CD4-positive, alpha-beta memory T cell (primary cell): Measurements from ENCODE around the gene FGD4. TPM values are rescaled to one million over a fixed set of nuclear protein-coding genes. Genes with fewer than 3 reads are reported as not detected.

Experiments used
- CTCF ChIA-PET: fragments of 350-600 bp; sonication (Branson Sonifier 250); formaldehyde crosslinking; loops from one replicate; lab custom pipeline; 2021; ENCODE audit warnings: inconsistent platforms; ENCODE audit not compliant: partially characterized antibody; lab: Charles Lee
- POLR2A ChIA-PET: fragments of 350-600 bp; sonication (Branson Sonifier 250); formaldehyde crosslinking; loops from one replicate; lab custom pipeline; 2021; ENCODE audit not compliant: partially characterized antibody; lab: Charles Lee
- DNase-seq, 5 donors: peaks; one replicate each; pipeline versions ENCODE4 v3.0.0 to v3.0.0-alpha.2; 2020 to 2022; ENCODE audit warnings: mixed read lengths in 1 of 5
- H3K27ac ChIP-seq: one replicate; pipeline ENCODE4 v1.7.0; 2013; ENCODE audit warnings: low read depth, low read length
- H3K27me3 ChIP-seq: 2 replicates; pipeline ENCODE4 v1.7.0; 2013; ENCODE audit warnings: mild to moderate bottlenecking, low read length, moderate library complexity; ENCODE audit not compliant: insufficient read depth
- H3K36me3 ChIP-seq: 2 replicates; pipeline ENCODE4 v1.7.0; 2013; ENCODE audit warnings: mild to moderate bottlenecking, low read length, moderate library complexity; ENCODE audit not compliant: insufficient read depth
- H3K4me1 ChIP-seq: 2 replicates; pipeline ENCODE4 v1.7.0; 2013; ENCODE audit warnings: mild to moderate bottlenecking, low read length, moderate library complexity; ENCODE audit not compliant: insufficient read depth
- H3K4me3 ChIP-seq, 2 donors: one replicate each; pipeline ENCODE4 v1.7.0; 2013; ENCODE audit warnings: low read length in 2 of 2, mild to moderate bottlenecking in 1 of 2
- H3K9me3 ChIP-seq, 2 donors: one replicate each; pipeline ENCODE4 v1.7.0; 2013; ENCODE audit warnings: low read length in 2 of 2, control low read depth in 1 of 2; ENCODE audit not compliant: control insufficient read depth in 1 of 2
- H3K27ac Mint-ChIP-seq, 7 donors: one replicate each; pipeline ENCODE4 v1.8.0; 2020 to 2021; ENCODE audit warnings: mixed read lengths in 7 of 7, mild to moderate bottlenecking in 6 of 7, inconsistent platforms in 3 of 7, moderate library complexity in 3 of 7
- H3K27me3 Mint-ChIP-seq, 2 donors: one replicate each; pipeline ENCODE4 v1.8.0; 2020 to 2021; ENCODE audit warnings: mixed read lengths in 2 of 2
- H3K36me3 Mint-ChIP-seq, 2 donors: one replicate each; pipeline ENCODE4 v1.8.0; 2020 to 2021; ENCODE audit warnings: mixed read lengths in 2 of 2, inconsistent platforms in 1 of 2, mild to moderate bottlenecking in 1 of 2
- H3K4me1 Mint-ChIP-seq, 4 donors: one replicate each; pipeline ENCODE4 v1.8.0; 2020 to 2021; ENCODE audit warnings: mixed read lengths in 4 of 4, mild to moderate bottlenecking in 1 of 4
- H3K4me3 Mint-ChIP-seq, 8 donors: one replicate each; pipeline ENCODE4 v1.8.0; 2020 to 2021; ENCODE audit warnings: mixed read lengths in 8 of 8, mild to moderate bottlenecking in 7 of 8, moderate library complexity in 6 of 8, inconsistent platforms in 3 of 8
- H3K9me3 Mint-ChIP-seq, 8 donors: one replicate each; pipeline ENCODE4 v1.8.0; 2020 to 2021; ENCODE audit warnings: mixed read lengths in 8 of 8, mild to moderate bottlenecking in 5 of 8, inconsistent platforms in 3 of 8, moderate library complexity in 1 of 8
- intact Hi-C: fragments of 100-400 bp; cut with micrococcal nuclease; formaldehyde crosslinking; loops from one replicate; pipeline ENCODE4 v1.15.1; 2023
- polyA plus RNA-seq, 2 donors: library from polyadenylated mRNA; unstranded; fragments of 300-500 nt; fragmentation: Illumina TruSeq; gene quantifications; one replicate each; pipeline ENCODE4 v1.2.3, GENCODE V29; 2021
- total RNA-seq, 2 experiments: library from RNA; stranded (reverse); gene quantifications; one replicate each; pipeline ENCODE4 v1.2.3, GENCODE V29; 2021

FGD4 gene
- total and polyA plus RNA-seq, 4 experiments from 2014 or later = 0.23 to 0.47 (median 0.34) TPM; not detected in 1

DNA sequence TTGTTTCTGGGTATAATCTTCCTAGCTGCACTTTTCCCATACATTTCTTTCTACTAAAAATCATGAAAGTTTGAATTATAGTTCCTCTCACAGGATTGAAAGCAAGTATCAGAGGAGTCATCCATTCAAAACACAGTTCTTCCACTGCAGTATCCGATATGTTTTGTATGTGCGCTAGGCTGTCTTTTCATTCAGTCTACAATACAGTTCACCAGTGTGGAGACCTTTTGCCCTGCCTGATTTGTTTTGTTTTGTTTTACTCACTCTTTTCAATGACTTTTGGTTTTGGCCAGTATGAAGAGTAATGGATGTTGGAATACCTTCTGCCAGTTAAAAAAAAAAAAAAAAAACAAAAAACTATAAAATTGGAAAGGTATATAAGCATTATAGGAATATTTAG is 91.4 kb downstream of the FGD4 start:
- ChIA-PET POLR2A (no interaction called here), CTCF (no interaction called here)
- no peaks in the 10 kb centered on the region for H3K36me3 ChIP-seq
- H3K4me1 ChIP-seq = no peaks in the 10 kb centered on the region
- no peak for DNase-seq
- no peak overlapping the region for H3K4me3 Mint-ChIP-seq
- H3K9me3 ChIP-seq = no peaks in the 10 kb centered on the region
- H3K4me1 Mint-ChIP-seq = no peaks in the 10 kb centered on the region
- no peak overlapping the region for H3K27ac ChIP-seq
- H3K4me3 ChIP-seq = no peak overlapping the region
- peaks cover 6 to 10% of the 10 kb centered on the region in 2 donors for H3K27me3 Mint-ChIP-seq
- intact Hi-C loops = no loop called here
- no peaks in the 10 kb centered on the region for H3K27me3 ChIP-seq
- no peaks in the 10 kb centered on the region for H3K36me3 Mint-ChIP-seq
- H3K27ac Mint-ChIP-seq = no peak overlapping the region
- no peaks in the 10 kb centered on the region for H3K9me3 Mint-ChIP-seq

DNA sequence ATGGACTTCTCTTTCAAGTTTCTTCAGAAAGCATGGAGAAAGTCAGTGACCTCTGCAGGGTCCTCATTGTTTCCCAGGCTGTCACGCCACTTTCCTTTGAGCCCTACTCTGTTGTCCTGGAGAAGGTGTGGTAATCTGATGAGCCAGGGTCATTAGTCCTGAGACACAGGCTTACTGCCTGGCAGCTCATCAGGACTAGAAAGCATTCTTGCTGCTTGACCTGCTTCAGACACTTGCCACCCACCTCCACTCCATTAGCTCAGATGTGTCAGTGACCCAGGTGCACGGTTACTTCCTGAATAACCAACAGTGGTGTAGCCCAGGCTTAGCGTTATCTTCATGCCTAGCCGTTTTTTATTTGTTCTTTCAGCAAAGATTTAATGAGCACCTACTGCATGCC is 93.9 kb downstream of the FGD4 start:
- DNase-seq = no peak
- no peaks in the 10 kb centered on the region for H3K9me3 ChIP-seq
- ChIA-PET CTCF (no interaction called here), POLR2A (no interaction called here)
- Mint-ChIP-seq H3K27ac (no peak overlapping the region), H3K4me1 (peaks cover 0 to 2% (median 0%) of the 10 kb centered on the region in 4 donors), H3K9me3 (no peaks in the 10 kb centered on the region), H3K27me3 (peaks cover 6 to 12% of the 10 kb centered on the region in 2 donors), H3K4me3 (no peak overlapping the region), H3K36me3 (no peaks in the 10 kb centered on the region)
- H3K36me3 ChIP-seq = no peaks in the 10 kb centered on the region
- H3K4me3 ChIP-seq = no peak overlapping the region
- H3K27me3 ChIP-seq = no peaks in the 10 kb centered on the region
- H3K4me1 ChIP-seq = peaks cover 3% of the 10 kb centered on the region
- intact Hi-C loops = no loop called here
- H3K27ac ChIP-seq = no peak overlapping the region

DNA sequence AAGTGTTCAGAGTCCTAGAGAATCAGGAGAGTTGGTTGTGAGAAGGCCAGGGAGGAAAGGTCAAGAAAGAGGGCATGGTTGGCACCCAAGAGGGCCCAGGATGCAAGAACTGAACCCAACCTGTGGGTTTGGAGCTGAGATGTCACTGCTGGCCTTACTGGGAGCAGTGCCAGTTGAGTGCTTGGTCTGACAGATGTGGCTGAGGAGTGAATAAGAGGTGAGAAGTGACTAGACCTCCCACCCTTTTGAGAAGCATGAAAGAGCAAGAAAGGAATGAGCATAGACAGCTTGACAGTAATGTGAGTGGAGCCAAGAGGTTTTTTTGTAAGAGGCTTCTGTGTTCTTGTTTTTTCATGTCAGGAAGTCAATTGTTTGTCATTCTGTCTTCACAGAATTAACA is 95.3 kb downstream of the FGD4 start:
- Histone ChIP-seq H3K9me3 (no peaks in the 10 kb centered on the region), H3K36me3 (no peaks in the 10 kb centered on the region), H3K4me1 (peaks cover 3% of the 10 kb centered on the region), H3K27me3 (no peaks in the 10 kb centered on the region), H3K4me3 (no peak overlapping the region), H3K27ac (no peak overlapping the region)
- CTCF ChIA-PET = no interaction called here
- POLR2A ChIA-PET = interaction anchor here (1.0 kb wide), 1 partner anchor 20 kb away, joined by 4 read pairs; no protein-coding TSS in a partner anchor
- H3K4me1 Mint-ChIP-seq = peaks cover 0 to 2% (median 0%) of the 10 kb centered on the region in 4 donors
- H3K36me3 Mint-ChIP-seq = no peaks in the 10 kb centered on the region
- H3K4me3 Mint-ChIP-seq = no peak overlapping the region
- H3K27ac Mint-ChIP-seq = no peak overlapping the region
- H3K27me3 Mint-ChIP-seq = peaks cover 5% of the 10 kb centered on the region in 2 donors
- intact Hi-C loops = no loop called here
- no peaks in the 10 kb centered on the region for H3K9me3 Mint-ChIP-seq
- no peak for DNase-seq

DNA sequence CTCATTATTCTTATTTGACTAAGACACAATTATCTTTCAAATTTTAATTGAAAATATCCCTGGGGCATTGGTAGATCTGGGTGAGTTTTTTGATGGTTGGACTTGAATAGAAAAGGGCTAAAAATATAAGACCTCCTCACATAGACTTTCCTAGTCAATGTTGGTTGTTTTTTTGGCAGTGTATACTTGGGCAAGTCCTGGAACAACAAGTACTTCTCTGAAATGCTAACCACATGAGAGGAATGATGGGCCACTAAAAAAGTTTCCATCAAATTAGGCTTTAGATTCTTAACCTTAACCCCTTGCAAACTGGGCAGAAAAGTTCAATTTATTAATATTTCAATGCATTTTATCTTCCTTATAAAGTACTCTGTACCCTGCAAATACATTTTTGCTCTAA is 97.6 kb downstream of the FGD4 start:
- no peak overlapping the region for H3K4me3 ChIP-seq
- H3K36me3 ChIP-seq = no peaks in the 10 kb centered on the region
- intact Hi-C loops = no loop called here
- Mint-ChIP-seq H3K27me3 (peaks cover 2 to 3% of the 10 kb centered on the region in 2 donors), H3K36me3 (no peaks in the 10 kb centered on the region), H3K4me1 (peaks cover 0 to 2% (median 0%) of the 10 kb centered on the region in 4 donors), H3K27ac (no peak overlapping the region), H3K4me3 (no peak overlapping the region), H3K9me3 (no peaks in the 10 kb centered on the region)
- CTCF ChIA-PET = no interaction called here
- no peak overlapping the region for H3K27ac ChIP-seq
- H3K4me1 ChIP-seq = peaks cover 3% of the 10 kb centered on the region
- DNase-seq = no peak
- H3K27me3 ChIP-seq = no peaks in the 10 kb centered on the region
- POLR2A ChIA-PET = no interaction called here
- H3K9me3 ChIP-seq = no peaks in the 10 kb centered on the region

DNA sequence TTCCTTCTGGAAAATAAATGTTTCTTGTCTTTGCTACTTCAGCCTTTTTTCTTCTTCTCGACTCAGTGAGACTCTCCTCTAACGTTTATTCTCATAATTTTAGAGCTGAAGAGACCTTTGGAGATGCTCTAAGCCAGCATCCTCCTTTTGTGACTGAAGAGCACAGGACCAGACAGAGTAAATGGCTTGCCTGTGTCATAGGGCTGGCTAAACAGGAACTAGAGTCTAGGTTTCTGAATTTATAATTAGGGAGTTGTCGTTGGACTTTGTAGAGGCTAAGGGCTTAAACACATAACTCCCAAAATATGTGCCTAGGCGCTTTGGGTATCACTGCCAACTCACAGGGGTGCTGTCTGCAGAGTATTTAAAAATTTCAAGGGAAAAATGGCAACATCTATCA is 98.5 kb downstream of the FGD4 start:
- Mint-ChIP-seq H3K9me3 (no peaks in the 10 kb centered on the region), H3K4me3 (no peak overlapping the region), H3K36me3 (no peaks in the 10 kb centered on the region), H3K27me3 (peaks cover 2 to 3% of the 10 kb centered on the region in 2 donors), H3K27ac (no peak overlapping the region), H3K4me1 (peaks cover 0 to 2% (median 0%) of the 10 kb centered on the region in 4 donors)
- no peak overlapping the region for H3K4me3 ChIP-seq
- no peak for DNase-seq
- no peak overlapping the region for H3K27ac ChIP-seq
- H3K36me3 ChIP-seq = no peaks in the 10 kb centered on the region
- intact Hi-C loops = no loop called here
- H3K27me3 ChIP-seq = no peaks in the 10 kb centered on the region
- CTCF ChIA-PET = no interaction called here
- POLR2A ChIA-PET = no interaction called here
- peaks cover 3% of the 10 kb centered on the region for H3K4me1 ChIP-seq
- H3K9me3 ChIP-seq = no peaks in the 10 kb centered on the region

DNA sequence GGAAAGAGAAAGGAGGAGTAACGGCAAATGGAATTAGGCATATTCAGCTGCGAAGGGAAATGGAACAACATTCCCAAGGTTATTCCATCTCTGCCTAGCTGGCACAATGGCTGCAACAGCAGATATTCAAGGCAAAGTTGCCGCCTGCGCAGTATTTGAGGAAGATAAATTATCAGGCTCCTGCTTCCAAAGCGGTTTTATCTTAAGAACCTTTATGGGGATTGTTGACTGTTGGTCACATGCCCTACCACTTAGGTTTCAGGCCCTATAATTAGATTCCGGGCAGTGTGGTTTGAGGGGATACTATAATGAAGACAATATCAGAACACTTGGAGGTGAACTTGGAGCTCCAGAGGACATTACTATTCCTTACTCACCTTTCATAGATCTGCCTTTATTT is 99.7 kb downstream of the FGD4 start:
- no peaks in the 10 kb centered on the region for H3K36me3 ChIP-seq
- no peaks in the 10 kb centered on the region for H3K9me3 Mint-ChIP-seq
- no peak overlapping the region for H3K4me3 ChIP-seq
- H3K27me3 Mint-ChIP-seq = peaks cover 0 to 1% of the 10 kb centered on the region in 2 donors
- CTCF ChIA-PET = no interaction called here
- no peak overlapping the region for H3K4me3 Mint-ChIP-seq
- no peak for DNase-seq
- H3K27me3 ChIP-seq = no peaks in the 10 kb centered on the region
- H3K27ac Mint-ChIP-seq = no peak overlapping the region
- H3K36me3 Mint-ChIP-seq = no peaks in the 10 kb centered on the region
- no peak overlapping the region for H3K27ac ChIP-seq
- H3K9me3 ChIP-seq = no peaks in the 10 kb centered on the region
- H3K4me1 Mint-ChIP-seq = peaks cover 0 to 2% (median 0%) of the 10 kb centered on the region in 4 donors
- intact Hi-C loops = no loop called here
- POLR2A ChIA-PET = no interaction called here
- H3K4me1 ChIP-seq = peaks cover 3% of the 10 kb centered on the region

DNA sequence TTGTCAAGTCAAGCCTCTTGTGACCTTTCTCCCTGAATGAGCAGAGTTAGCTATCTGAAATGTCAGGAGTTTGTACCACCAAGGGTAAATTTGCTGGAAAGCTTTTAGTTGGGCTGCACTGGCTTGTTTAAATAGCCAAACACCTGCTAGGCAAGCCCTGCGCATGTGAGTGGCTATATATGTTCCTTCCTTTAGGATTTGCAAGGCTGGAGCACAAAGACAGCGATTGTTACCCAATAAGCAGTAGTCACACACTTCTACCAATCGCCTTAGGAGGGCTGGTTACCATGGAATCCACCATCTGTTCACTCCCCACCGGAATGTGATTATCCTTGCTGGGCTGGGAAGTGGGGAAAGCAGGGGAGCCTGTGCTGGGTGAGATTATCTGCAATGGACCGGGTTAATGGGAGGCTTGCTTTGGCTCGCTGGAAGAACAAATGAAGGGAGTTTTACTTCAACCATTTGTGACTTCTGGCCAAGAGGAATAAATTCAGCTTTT is 102.5 kb downstream of the FGD4 start:
- ChIA-PET POLR2A (no interaction called here), CTCF (no interaction called here)
- Histone ChIP-seq H3K27ac (no peak overlapping the region), H3K4me3 (no peak overlapping the region), H3K27me3 (no peaks in the 10 kb centered on the region), H3K36me3 (no peaks in the 10 kb centered on the region), H3K4me1 (peaks cover 3% of the 10 kb centered on the region), H3K9me3 (no peaks in the 10 kb centered on the region)
- H3K27ac Mint-ChIP-seq = no peak overlapping the region
- intact Hi-C loops = no loop called here
- peaks cover 0 to 2% (median 0%) of the 10 kb centered on the region in 4 donors for H3K4me1 Mint-ChIP-seq
- H3K36me3 Mint-ChIP-seq = no peaks in the 10 kb centered on the region
- H3K27me3 Mint-ChIP-seq = peaks cover 0 to 1% of the 10 kb centered on the region in 2 donors
- H3K9me3 Mint-ChIP-seq = no peaks in the 10 kb centered on the region
- H3K4me3 Mint-ChIP-seq = no peak overlapping the region
- DNase-seq = no peak
